ENCODE results near the gene CDKL5.
"Not testable (repeated sequence)": the region's sequence is repeated elsewhere in the genome, so short reads cannot be mapped to it uniquely, and the experiment has no call there.

CDKL5 gene

DNA sequence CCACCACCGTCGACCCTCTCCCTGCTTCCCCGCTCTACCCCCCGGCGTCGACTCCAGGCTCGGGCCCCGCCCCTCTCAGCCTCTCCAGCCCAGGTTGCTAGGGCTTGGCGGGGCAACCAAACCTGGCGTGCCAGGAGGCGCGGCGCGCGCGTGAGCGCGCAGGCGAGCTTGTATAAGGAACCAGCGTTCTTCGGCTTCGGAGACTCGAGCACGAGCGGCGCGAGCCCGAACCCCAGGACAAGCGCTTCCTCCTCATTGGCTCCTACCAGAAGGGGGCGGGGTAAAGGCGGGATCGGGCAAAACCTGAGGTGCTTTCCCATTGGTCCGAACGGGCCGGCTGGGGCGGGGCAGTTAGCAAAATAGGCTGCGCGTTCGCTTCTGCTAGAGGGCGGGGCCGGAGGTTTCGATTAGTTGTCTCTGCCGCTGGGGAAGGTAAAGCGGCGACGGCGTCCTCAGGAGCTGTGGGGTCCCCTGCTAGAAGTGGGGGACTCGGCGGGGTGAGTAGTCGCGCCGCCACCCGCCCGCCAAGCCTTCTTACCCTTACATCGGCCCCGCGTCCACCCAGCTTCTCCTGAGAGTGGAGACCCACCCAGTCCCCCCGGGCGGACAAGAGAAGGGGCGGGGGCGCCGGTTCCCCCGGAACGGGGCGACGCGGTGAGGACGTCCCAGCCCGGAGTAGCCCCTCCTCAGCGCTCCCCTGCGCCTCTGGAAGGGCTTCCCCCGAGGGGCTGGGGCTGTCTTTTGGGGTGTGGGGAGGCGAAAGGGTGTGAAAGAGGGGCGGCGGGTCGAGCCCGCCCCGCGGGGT, at the start of gene CDKL5:
TSS of gene CDKL5 (plus strand) at position 410 of the 805 bp plus-strand sequence. CDS start 81,489 bp downstream, outside the sequence.
- peak; percentile 96 for DNase-seq

DNA sequence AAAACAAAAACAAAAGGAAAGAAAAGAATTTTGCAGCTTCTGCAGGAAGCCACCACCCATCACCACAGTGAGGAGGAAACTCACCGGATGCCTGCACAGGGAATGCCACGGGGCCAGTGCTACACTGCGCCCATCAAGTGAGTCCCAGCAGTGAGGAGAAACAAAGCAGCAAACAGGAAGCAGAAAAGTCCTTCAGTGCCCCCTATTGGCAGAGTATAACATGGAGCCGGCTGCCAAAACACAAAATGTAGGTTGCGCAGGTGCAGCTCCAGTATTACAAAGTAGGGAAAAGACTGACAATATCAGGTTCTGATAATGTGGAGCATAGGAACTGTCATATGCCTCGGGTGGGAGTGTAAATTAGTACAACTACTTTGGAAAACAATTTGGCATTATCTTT, 47.6 kb upstream of the CDKL5 start:
- peak in 1 of 2 donors; percentile 9 for DNase-seq

DNA sequence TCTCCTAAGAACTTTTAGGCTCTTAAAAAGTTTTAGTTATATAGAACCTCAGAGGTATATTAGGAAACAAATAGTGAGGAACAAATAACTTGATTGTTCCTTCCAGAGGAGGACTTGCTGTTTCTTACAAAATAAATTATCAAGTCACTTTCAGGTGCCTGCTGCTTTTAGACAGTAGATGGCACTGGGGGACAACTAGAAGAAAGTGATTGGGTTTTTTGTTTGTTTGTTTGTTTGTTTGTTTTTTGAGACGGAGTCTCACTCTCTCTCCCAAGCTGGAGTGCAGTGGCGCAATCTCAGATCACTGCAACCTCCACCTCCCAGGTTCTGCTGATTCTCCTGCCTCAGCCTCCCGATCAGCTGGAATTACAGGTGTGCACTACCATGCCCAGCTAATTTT, 35.4 kb upstream of the CDKL5 start:
- no peak for DNase-seq

DNA sequence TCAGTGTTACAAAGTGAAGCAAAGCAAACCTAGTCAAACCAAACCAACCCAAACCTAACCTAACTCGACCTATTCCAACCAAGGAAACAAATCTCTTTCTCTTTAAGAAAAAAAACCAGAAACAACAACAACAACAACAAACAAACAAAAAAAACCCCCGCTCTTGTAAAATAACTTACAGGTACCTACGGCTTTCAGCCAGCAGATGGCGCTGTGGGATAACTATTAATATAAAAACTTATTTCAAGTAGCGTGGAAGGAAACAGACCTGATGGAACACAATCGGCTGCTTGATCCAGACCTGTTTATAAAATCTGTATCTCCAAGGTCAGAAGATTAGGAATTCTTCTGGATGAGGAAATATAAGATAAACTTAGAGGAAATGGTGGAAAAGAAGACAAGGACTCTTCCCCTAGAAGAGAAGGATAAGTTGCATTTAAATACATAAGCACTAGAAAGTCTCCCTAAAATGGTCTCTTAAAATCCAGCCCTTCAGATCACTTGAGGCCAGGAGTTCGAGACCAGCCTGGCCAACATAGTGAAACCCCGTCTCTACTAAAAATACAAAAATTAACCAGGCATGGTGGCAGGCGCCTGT, 34.4 kb upstream of the CDKL5 start:
- DNase-seq: peak; percentile 60 to 73

DNA sequence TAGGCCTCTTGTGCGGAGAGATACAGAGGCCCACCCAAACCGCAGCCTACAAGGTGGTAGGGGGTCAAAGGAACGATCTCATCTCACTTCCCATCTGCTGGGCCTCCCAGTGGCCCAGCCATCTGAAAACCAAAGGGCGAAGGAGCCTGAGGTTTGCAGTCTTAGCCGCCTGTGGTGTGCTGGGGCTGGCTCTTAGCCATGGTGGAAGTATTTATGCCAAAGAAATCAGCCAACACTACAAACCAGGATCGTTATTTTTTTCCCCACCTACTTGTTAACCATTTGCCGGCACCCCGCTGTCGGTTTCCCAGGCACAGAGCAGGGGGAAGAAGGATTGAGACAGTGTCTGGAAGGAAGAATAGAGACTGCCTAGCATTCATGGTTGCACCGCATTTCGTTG, 30.9 kb upstream of the CDKL5 start:
- no peak for DNase-seq

DNA sequence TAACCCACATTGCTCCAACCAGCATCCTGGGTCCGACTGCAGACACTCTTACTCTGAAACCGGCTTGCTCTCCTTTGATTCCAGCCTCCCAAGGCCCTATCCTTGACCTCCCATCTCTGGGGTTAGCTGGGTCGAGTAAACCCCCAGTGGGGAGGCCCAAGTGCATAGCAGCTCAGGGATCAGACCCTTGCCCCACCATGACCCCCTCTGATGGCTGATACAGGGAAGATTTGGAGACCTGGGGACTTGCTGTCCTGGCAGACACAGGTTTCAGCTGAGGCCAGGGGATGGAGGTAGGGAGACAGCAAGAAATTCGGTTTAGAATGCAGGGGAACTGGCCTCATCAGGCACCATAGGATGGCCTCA, 23.6 kb upstream of the CDKL5 start:
- DNase-seq: no peak

DNA sequence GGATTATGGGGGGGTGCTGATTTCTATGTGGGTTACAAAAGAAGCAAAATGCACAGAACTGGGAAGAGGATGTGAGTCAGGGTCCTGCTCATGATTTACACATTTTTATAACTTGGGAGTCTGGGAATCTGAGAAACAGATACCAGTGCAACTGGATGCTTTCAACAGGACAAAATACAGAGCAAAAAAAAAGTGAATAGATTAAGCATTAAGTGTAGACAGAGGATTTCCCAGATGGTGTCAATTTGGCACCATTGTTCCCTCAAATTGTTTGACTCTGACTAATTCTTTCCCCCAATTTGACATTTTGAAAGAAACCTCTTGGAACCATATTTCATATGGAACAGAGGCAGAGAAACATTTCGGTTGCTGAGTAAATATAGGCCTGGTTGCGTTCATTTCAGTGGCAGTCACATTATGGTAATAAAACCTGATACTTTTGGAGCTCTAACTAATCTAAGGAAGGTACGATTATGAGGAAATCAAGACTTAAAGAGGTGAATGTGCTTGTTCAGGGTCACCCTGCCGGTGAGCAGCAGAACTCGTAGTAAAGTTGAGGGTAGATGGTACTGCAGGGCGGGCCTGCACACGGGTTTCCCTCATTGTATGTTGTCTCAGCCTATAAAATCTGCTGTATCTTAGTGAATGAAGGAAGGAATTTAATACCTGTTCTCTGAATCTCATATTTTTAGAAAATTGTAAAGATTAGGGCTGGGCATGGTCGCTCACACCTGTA, 18.7 kb upstream of the CDKL5 start:
- DNase-seq: no peak

DNA sequence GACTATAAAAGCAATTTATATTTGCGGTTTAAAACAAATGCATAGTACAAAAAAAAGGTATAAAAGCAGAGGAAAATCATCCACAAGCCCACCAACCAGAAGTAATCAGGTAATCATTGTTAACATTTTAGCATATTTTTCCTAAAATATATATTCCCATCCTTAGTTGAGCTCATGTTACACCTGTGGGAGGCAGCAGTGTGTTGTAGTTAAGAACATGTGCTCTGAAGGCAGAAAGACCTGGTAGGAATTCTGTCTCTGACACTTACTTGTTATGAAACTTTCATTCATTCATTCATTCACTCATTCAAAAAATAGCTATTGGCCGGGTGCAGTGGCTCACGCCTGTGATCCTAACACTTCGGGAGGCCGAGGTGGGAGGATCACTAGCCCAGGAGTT, 15.4 kb upstream of the CDKL5 start:
- DNase-seq: no peak

DNA sequence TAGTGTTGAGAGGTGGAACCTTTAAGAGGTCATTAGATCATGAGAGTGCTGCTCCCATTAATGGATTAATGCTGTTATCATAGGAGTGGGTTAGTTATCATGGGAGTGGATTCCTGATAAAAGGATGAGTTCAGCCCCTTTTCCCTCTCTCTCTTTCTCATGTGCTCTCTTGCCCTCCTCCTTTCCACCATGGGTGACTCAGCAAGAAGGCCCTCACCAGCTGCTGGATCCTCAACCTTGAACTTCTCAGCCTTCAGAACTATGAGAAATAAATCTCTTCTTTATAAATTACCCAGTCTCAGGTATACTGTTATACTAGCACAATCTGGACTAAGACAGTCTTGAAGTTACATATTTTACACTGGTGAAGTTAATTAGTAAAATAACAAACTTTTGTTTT, 10.0 kb upstream of the CDKL5 start:
- no peak for DNase-seq

DNA sequence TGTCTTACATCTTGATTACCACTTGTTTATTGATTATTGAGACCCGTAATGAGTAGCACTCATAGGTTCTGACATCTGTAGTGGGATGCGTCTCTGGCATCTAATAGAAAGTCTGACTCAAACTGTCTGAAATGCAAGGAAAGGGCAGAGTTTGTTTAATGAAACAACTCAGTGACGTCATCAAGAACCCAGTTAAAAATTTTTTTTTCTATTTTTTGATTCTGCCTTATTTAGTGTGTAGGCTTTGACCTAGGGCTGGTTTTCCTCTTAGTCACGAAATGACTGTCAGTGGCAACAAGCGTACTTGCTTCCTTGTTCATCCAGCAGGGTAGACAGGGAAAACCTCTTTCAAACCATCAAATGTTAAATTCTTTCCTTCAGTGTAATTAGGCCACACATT, 3.1 kb upstream of the CDKL5 start:
- no peak for DNase-seq

DNA sequence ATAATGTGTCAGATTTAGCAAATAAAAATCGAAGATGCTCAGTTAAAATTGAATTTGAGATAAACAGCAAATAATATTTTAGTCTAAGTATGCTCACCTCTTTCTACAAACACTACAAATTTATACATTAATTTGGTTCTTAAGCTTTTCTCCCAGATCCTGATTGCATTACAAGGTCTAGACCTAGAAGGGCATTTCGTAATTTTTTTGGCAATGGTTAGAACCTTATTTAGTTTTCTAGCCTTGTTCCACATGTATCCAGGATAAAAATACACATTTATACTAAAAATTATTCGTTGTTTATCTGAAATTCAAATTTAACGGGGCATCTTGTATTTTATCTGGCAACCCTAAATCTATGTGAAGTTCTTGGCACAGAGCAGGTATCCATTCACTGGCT, 2.5 kb upstream of the CDKL5 start:
- no peak for DNase-seq

DNA sequence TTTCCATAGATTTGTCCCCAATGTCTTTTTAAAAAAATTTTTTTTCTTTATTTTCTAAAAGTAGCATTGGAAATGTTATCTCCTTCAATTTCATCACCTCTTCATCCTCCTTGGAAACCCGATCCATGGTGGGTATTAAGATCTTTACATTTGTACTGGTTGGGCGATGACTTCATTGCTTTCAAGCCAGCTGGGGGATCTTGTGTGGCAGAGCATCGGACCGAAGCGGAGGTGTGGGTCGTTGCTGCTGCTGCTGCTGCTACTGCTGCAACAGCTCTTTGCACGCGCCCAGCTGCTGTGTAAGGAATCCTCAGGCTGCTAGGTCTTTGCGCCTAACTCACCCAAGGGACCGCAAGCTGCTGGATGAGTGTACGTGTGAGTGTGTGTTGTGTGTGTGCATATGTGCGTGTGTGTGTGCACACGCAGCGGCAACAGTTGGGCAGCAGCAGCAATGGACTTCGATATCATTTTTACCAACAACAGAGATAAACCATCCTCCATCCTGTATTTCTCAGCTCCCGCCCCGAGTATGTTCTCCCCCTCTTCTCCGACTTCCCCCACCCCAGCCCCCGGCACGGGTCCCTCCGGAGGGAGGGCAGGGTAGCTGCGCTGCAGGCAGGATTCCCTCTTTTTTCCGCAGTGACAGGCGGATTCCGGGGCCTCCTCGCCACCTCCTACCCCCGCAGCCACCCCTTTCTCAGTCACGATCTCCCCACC, 768 bp upstream of the CDKL5 start:
- DNase-seq: peak; percentile 8 to 13

DNA sequence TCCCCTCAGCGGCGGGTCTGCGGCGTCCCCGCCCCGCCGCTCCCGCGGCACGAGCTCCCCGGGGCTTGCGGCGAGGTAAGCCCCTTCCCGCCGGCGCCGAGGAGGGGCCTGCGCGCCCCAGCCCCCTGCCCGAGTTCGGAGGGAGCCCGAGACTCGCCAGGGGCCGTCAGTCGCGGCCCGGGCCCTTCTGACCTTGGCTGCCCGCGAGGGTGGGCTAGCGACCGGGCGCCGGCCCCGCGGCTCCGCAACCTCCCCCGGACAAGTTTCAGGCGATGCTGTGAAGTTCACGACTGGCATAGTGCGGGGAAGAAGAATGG, 554 bp downstream of the CDKL5 start:
- no peak for DNase-seq

DNA sequence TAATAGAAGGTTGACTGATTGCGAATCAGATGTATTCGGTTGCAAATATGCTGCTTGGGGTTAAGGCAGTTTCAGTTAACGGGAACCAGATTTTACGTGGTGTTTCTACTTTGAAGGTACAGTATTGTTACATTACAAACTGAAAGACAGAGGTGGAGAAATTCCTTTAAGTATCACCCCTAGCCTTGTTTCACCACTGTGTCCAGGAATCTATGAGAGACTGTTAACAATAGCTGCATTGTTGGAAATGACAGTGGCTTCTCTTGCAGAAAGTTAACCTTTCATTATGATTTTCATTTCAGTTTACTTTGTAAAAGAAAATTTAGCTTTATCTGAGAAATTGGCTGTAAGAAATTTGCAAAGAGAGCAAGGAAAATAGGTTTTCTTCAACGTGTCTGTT, 2.6 kb downstream of the CDKL5 start:
- no peak for DNase-seq

DNA sequence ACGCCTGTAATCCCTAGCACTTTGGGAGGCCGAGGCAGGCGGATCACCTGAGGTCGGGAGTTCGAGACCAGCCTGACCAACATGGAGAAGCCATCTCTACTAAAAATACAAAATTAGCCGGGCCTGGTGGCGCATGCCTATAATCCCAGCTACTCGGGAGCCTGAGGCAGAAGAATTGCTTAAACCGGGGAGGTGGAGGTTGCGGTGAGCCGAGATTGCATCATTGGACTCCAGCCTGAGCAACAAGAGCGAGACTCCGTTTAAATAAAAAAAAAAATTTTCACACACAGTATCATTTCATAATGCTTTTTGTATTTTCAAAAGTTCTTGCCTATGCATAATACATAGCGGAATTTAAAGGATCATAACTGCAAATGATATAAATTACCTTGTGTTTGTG, 7.9 kb downstream of the CDKL5 start:
- DNase-seq: not testable (repeated sequence)

DNA sequence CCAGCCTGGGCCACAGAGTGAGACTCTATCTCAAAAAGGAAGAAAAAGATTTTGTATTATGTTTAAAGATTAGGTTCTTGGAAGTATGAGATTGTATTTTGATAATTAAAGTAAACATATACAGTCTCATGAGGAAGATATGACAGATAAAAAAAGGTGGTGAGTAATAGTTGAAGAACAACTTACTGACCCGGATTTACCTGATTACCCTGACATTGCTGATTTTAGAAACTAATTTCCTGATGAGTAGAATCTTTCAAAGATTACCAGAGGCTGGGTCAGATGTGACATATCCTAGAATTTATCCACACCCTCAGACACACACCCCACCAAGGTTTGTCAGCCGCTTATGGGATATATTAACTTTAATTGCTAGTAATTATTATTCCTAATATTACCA, 9.5 kb downstream of the CDKL5 start:
- DNase-seq: no peak

DNA sequence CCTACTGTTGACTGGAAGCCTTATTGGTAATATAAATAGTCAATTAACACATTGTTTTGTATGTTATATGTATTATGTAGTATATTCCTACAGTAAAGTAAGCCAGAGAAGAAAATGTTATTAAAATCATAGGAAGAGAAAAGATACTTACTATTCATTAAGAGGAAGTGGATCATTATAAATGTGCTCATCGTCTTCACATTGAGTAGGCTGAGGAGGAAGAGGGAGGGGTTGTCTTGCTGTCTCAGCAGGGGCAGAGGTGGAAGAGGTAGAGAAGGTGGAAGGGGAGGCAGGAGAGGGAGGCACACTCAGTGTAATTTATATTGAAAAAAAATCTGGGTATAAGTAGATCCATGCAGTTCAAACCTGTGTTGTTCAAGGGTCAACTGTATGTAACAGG, 10.6 kb downstream of the CDKL5 start:
- DNase-seq: no peak

DNA sequence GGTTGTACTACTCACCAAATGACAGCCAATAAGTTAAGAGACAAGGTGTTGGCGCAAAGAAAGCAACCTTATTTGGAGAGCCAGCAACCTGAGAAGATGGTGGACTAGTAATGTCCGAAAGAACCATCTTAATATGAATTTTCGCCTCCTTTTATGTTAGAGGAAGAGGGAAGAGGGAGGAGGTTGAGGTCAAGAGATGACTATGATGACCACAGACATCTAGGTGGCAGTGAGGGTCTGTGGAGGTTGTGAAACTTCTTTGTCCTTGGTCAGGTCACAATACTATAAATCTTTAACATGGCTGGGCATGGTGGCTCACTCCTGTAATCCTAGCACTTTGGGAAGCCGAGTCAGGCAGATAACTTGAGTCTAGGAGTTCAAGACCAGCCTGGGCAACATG, 15.4 kb downstream of the CDKL5 start:
- no peak for DNase-seq

DNA sequence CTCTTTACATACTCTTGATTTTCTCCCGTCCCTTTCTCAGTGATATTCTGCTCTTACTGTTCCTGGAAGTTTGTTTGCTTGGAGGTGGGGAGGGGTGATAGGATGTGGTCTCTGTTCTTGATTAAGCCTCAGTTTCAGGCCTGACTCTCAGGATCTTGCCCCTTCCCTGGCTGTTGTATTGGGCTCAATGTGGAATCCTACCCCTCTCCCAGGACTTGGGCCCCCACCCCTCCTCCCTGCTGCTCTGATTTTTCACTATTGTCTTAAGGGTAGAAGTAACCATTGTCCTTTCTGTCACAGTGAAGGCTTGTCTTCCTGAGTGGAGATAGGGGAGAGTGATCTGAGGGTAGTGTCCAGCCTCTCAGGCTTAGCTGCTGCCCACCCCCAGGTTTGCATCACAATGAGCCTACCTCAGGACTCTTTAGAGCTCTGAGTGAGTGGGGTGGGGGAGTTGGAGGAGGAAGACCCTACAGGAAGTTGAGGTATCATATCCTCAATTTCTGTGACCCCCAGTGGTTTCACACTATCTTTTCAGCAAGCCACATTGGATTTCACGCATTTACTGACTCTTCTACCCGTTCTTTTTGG, 16.5 kb downstream of the CDKL5 start:
- no peak for DNase-seq

DNA sequence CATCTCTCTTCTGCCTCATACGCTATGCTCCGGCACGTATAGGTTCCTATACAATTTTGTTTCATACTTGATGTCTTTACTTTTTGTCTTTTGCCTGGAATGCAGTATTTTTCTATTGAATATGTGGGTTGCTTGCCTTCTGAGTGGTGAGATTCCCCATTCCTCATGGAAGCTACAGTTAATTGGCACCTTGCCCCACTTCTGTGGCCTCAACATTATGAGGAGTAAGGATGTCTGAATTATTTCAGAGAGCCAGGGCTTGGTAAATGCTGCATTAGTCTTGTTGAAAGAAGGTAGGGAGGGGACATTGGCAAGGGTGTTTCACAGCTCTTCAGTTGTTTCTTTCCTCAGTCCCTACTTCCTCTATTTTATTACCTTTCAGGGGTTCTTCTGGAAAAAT, 23.0 kb downstream of the CDKL5 start:
- no peak for DNase-seq

DNA sequence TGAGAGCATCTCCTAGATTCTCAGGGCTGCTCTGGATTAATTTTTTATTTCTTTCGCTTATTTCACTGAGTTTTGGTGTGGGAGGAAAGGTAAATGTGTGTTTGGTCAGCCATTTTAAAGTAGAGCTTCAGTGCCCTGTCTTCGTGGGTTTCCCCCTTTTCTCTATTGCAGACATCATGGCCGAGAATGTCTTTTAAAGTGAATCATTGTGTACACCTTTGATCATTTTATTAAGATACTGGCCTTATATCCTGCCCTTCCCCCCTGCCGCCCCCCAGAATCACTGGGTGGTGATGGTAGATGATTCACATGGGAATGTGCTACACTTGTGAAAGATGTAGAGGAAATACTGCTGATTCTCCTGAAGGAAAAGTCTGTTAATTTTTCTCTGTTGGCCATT, 23.8 kb downstream of the CDKL5 start:
- no peak for DNase-seq

DNA sequence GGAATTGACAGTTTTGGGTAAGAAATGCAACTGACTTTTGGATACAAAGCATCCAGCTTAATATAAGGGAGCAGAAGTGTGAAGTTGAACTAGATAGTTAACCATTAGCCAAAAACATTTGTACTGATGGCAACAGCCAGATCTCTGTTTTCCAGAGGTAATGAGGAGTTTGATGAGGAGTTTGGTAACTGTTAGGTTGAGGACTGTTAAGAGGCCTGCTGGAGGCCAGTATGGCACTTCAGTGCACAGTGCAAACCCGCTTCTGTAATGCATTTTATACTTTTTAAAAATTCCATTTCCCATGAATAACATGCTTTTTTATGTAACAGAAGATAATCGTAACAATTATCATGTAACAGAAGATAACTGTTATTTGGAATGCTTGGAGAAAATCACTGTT, 30.0 kb downstream of the CDKL5 start:
- DNase-seq: no peak

DNA sequence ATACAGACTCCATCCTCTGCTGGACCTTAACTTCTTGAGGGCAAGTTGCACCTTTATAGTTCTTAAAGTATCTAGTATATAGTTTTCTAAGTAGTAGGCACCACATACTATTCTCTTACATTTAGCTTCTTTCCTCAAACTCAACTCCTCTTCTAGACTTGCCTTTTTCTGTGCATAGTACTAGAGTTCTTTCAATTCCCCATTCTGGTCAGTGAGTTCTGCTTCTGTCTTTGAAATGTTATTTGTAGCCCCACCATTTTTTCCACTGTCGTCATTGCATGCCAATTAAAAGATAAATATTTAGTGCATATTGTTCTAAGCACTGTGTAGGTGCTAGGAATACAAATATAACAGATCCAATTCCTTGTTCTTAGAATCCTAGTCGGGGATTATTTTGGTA, 31.6 kb downstream of the CDKL5 start:
- no peak for DNase-seq

Data from activated CD4-positive, alpha-beta T cell treated with anti-CD3 and anti-CD28 coated beads for 4 hours (primary cell).